Breast epithelium (tissue), 3 donors: Measurements from ENCODE around the gene SLC38A11.

Experiments used
- CTCF ChIP-seq, 3 donors: fragments of 450-650 bp; IDR thresholded peaks; one replicate each; pipeline ENCODE4 v1.5.1; 2016 to 2017; ENCODE audit warnings: antibody characterized with exemption in 3 of 3, mild to moderate bottlenecking in 3 of 3, moderate library complexity in 3 of 3
- POLR2AphosphoS5 ChIP-seq, 3 donors: sonication (generic); formaldehyde crosslinking; IDR thresholded peaks; one replicate each; pipeline ENCODE4 v1.6.1; 2017; ENCODE audit warnings: antibody characterized with exemption in 3 of 3

- TF ChIP-seq CTCF (IDR thresholded peaks at IDR 0.05) (no peak), POLR2AphosphoS5 (IDR thresholded peaks at IDR 0.05) (no peak)
These were observed 12.0 kb downstream of the SLC38A11 start for GRCh38 chr2:164943289-164943688.
